Omental fat pad (tissue), 4 donors: Measurements from ENCODE around the gene USP32. TPM values are rescaled to one million over a fixed set of nuclear protein-coding genes. Genes with fewer than 3 reads are reported as not detected.

Experiments
- ATAC-seq: fragments of 150-250 bp; one replicate; pipeline ENCODE4 v1.9.1; 2016; ENCODE audit warnings: mild to moderate bottlenecking, moderate library complexity; ENCODE audit not compliant: low FRiP score
- DNase-seq: peaks from one replicate; pipeline ENCODE4 v3.0.0-alpha.2; 2019; ENCODE audit warnings: low spot score
- total RNA-seq, 4 donors: library from RNA; depleted of rRNA; stranded (reverse); fragments of >200 nt; gene quantifications; one replicate each; pipeline ENCODE4 v1.1.0, GENCODE V29; 2016
- TF ChIP-seq, protein P1 (sequence below), 3 donors: fragments of 450-650 bp; IDR thresholded peaks; one replicate each; pipeline ENCODE4 v1.5.1; 2016 to 2017; ENCODE audit warnings: antibody characterized with exemption in 3 of 3, mild to moderate bottlenecking in 3 of 3, moderate library complexity in 2 of 3

USP32 gene
- total RNA-seq, 4 donors from 2014 or later = 53.3 to 91.6 (median 69.7) TPM

DNA sequence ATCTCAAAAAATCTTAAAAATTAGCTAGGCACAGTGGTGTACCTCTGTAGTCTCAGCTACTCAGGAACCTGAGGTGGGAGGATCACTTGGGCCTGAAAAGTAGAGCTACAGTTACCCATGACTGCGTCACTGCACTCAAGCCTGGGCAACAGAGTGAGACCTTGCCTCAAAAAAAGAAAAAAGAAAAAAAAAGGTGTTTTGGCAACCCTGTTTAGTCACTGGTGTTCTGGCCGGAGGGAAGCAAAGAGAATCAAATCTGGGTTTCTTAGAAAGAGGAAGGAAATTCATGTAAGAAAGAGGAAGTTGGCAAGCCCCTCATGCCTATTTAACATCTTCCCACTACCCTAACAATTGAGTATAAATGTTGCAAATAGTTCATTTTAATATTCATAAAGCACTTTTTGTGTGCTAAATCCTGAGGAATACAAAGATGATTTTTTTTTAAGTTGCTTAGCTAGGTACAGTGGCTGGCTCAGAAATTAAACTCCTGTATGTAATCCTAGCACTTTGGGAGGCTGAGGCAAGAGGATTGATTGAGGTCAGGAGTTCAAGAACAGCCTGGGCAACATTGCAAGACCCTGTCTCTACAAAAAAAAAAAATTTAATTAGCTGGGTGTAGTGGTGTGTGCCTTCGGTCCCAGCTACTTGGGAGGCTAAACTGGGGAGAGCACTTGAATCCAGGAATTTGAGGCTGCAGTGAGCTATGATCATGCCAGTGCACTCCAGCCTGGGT is 6.5 kb upstream of the USP32 start:
- TF ChIP-seq, protein P1, sequence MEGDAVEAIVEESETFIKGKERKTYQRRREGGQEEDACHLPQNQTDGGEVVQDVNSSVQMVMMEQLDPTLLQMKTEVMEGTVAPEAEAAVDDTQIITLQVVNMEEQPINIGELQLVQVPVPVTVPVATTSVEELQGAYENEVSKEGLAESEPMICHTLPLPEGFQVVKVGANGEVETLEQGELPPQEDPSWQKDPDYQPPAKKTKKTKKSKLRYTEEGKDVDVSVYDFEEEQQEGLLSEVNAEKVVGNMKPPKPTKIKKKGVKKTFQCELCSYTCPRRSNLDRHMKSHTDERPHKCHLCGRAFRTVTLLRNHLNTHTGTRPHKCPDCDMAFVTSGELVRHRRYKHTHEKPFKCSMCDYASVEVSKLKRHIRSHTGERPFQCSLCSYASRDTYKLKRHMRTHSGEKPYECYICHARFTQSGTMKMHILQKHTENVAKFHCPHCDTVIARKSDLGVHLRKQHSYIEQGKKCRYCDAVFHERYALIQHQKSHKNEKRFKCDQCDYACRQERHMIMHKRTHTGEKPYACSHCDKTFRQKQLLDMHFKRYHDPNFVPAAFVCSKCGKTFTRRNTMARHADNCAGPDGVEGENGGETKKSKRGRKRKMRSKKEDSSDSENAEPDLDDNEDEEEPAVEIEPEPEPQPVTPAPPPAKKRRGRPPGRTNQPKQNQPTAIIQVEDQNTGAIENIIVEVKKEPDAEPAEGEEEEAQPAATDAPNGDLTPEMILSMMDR (IDR thresholded peaks at IDR 0.05) = no peak
- ATAC-seq (no peak), DNase-seq (no peak)

DNA sequence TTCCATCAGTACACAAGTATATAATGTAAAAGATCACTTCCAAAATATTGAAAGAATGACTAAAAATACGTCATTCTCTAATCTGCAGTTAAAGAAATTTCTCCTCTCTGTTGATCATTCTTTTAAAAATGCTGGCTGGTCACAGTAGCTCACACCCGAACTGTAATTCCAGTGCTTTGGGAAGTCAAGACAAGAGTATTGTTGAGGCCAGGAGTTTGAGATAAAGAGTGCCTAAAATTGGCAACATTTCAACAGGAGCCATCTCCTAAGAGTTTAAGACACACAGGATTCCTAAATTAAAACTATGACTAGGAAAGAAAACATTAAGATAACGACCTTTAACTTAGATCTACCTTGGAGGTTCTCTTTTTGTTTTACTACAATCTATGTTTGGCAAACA is 4.5 kb upstream of the USP32 start:
- TF ChIP-seq, protein P1 (IDR thresholded peaks at IDR 0.05) = no peak
- no peak for DNase-seq
- no peak for ATAC-seq

DNA sequence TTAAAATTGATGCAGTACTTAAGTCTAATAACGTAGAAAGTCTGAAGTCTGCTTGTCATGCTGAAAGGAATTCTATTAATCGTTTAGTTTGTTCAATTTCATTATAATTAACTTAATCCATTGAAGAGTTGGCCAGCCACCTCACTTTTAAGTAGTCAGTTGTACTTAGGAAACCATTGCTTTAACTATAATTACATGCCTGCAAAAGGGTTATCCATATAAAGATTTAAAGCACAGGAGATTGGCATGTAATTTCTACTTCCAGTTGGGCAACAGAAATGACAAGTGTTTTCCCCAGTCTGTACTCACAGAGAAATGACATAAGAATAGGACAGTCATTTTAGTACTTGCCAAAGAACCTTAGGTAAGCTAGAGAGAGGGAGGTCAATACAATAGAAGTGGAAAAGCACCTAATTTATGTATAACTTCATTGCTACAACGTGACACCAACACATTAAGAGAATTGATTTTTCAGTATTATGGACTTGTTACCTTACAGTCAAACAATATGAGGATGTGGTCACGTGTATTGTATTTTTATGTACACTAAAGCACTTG is 3.7 kb upstream of the USP32 start:
- ATAC-seq (no peak), DNase-seq (no peak)
- TF ChIP-seq, protein P1 (IDR thresholded peaks at IDR 0.05) = no peak

DNA sequence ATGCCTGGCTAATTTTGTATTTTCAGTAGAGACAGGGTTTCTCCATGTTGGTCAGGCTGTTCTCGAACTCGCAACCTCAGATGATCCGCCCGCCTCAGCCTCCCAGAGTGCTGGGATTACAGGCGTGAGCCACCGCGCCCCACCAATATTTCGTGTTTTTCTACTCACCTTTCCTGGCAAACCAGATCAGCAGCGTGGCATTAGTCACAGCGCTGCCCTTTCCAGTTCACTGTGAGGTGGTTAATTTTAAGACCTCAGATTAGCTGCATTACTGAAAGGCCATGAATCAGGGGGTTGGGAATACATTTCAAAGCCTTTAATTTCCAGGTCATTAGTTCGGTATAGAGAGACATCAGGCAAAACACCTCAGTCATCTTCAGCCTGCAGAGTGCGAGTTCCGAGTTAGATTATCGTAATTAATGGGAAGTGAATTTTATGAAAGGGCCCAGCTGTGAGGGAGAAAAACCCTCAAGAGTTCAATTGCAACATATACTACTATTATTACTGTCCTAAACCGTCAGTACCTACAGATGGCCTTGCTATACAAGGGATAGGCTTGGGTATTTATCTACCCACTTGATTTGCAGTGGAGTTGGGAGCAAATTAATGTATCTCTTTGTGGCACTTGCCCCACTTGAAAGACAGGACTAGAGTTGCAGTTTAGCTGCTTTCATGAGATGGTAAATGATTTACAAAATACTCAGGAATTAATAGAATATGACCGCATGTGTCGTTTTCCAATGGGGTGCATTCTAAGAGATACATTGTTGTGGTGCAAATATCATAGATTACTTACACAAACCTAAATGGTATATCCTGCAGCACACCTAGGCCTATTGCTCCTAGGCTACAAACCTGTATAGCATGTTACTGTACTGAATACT is 2.1 kb upstream of the USP32 start:
- DNase-seq = no peak
- TF ChIP-seq, protein P1 (IDR thresholded peaks at IDR 0.05) = no peak

DNA sequence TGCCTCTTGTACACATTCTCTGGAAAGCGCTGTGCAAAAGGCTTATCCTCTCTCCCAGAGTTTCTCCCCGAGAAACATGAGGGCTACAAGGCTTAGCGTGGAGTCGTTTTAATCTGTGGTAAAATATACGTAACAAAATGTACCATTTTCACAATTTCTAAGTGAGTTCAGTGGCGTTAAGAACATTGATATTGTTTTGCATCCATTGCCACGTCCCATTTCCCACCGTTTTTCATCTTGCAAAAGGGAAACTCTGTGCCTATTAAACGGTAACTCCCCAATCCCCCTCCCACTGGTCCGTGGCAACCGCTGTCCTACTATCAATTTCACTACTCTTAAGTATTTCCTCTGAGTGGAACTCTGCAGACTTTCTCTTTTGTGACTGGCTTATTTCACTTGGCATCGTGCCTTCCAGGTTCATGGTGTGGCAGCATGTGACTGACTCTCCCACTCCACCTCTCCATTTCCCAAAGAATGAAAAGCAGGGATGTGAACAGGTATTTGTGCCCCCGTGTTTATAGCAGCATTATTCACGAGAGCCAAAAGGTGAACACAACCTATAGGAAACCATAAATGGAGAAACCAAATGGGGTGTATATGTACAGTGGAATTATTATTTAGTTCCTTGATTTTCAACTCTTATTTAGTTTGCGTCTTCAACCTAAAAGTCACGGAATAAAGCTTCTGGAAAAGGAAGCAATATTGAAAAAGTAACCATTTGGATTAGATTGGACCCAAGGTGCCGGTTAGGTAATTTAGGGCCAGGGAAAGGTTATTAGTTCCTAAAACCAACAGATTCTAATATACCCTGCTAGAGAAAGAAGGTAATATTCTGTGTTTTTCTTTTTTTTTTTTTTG is 1.1 kb upstream of the USP32 start:
- no peak for DNase-seq
- no peak for ATAC-seq
- TF ChIP-seq, protein P1 (IDR thresholded peaks at IDR 0.05) = no peak

More for the DNA sequence above, 2.1 kb upstream of the USP32 start:
- no peak for ATAC-seq

DNA sequence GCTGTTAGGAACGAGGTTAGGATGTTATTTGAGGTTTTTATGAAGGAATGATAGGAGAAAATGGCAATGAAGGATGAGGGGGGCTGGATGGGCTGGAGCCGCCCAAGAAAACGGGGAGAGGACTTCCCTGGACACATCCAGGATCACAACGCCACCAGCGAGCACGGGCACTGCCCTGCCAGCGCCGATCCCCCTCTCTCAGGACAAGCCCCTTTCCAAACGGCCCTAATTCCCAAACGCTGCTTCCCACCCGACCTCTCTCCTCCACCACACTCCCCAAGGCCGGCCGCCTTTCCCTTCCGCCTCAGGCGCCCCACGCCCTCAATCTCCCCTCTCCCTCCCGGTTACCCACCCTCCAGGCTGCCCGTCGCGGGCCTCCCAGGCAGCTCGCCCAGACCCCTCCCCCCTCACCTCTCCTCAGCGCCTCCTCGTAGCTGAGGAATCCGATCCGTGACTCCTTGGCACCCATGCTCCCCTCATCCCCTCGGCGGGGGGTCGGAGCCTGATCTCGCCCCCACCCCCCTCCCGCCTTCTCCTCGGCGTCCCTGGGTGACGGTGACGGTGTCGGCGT is 377 bp downstream of the USP32 start:
- ATAC-seq (peak; percentile 67), DNase-seq (no peak)
- TF ChIP-seq, protein P1 (IDR thresholded peaks at IDR 0.05) = no peak
